ENCODE measurements around the gene FSD2.

The FSD2 gene

GRCh38 chr15:82792068-82792467 is 13.8 kb downstream of the FSD2 start:
- WGBS (ENCODE audit: insufficient coverage, insufficient read length), result no CpG with 5 or more reads among the region's 1 CpG
- H3K4me3 ChIP-seq (ENCODE audit: low read length), result no peak overlapping the region
- H3K27ac ChIP-seq (ENCODE audit: low read length), result no peak overlapping the region
- no peaks in the 10 kb centered on the region for H3K9me3 ChIP-seq (ENCODE audit: control insufficient read depth, insufficient read depth, low read length)
- H3K36me3 ChIP-seq (ENCODE audit: control insufficient read depth, insufficient read depth, low read length), result no peaks in the 10 kb centered on the region
- no peaks in the 10 kb centered on the region for H3K27me3 ChIP-seq (ENCODE audit: control insufficient read depth, insufficient read depth, low read length)
- no peaks in the 10 kb centered on the region for H3K4me1 ChIP-seq (ENCODE audit: control insufficient read depth, insufficient read depth, low read length)
- DNase-seq (ENCODE audit: low read depth, low spot score), result no peak

- no CpG with 5 or more reads among the region's 11 CpGs for WGBS (ENCODE audit: insufficient coverage, insufficient read length)
- H3K27ac ChIP-seq (ENCODE audit: low read length), result no peak overlapping the region
- H3K36me3 ChIP-seq (ENCODE audit: control insufficient read depth, insufficient read depth, low read length), result no peaks in the 10 kb centered on the region
These were observed 15.5 kb downstream of the FSD2 start for GRCh38 chr15:82790321-82790720.

GRCh38 chr15:82789491-82789890 is 16.4 kb downstream of the FSD2 start:
- no peak overlapping the region for H3K27ac ChIP-seq (ENCODE audit: low read length)
- no peaks in the 10 kb centered on the region for H3K9me3 ChIP-seq (ENCODE audit: control insufficient read depth, insufficient read depth, low read length)
- no peak for DNase-seq (ENCODE audit: low read depth, low spot score)
- no peaks in the 10 kb centered on the region for H3K27me3 ChIP-seq (ENCODE audit: control insufficient read depth, insufficient read depth, low read length)
- no peaks in the 10 kb centered on the region for H3K4me1 ChIP-seq (ENCODE audit: control insufficient read depth, insufficient read depth, low read length)
- H3K4me3 ChIP-seq (ENCODE audit: low read length), result no peak overlapping the region
- WGBS (ENCODE audit: insufficient coverage, insufficient read length), result no CpG with 5 or more reads among the region's 1 CpG
- H3K36me3 ChIP-seq (ENCODE audit: control insufficient read depth, insufficient read depth, low read length), result no peaks in the 10 kb centered on the region

More at GRCh38 chr15:82790321-82790720, 15.5 kb downstream of the FSD2 start:
- no peak for DNase-seq (ENCODE audit: low read depth, low spot score)
- Histone ChIP-seq H3K9me3 (ENCODE audit: control insufficient read depth, insufficient read depth, low read length) (no peaks in the 10 kb centered on the region), H3K27me3 (ENCODE audit: control insufficient read depth, insufficient read depth, low read length) (no peaks in the 10 kb centered on the region), H3K4me3 (ENCODE audit: low read length) (no peak overlapping the region), H3K4me1 (ENCODE audit: control insufficient read depth, insufficient read depth, low read length) (no peaks in the 10 kb centered on the region)

GRCh38 chr15:82788496-82788895 is 17.4 kb downstream of the FSD2 start:
- no peak for DNase-seq (ENCODE audit: low read depth, low spot score)
- WGBS (ENCODE audit: insufficient coverage, insufficient read length), result no CpG with 5 or more reads among the region's 2 CpGs

GRCh38 chr15:82781349-82781748 is 24.5 kb downstream of the FSD2 start:
- H3K4me3 ChIP-seq (ENCODE audit: low read length), result no peak overlapping the region
- H3K27me3 ChIP-seq (ENCODE audit: control insufficient read depth, insufficient read depth, low read length), result no peaks in the 10 kb centered on the region
- H3K27ac ChIP-seq (ENCODE audit: low read length), result no peak overlapping the region
- no peaks in the 10 kb centered on the region for H3K4me1 ChIP-seq (ENCODE audit: control insufficient read depth, insufficient read depth, low read length)
- no peak for DNase-seq (ENCODE audit: low read depth, low spot score)
- 100% methylated on average over 1 of the region's 4 CpGs for WGBS (ENCODE audit: insufficient coverage, insufficient read length)
- H3K36me3 ChIP-seq (ENCODE audit: control insufficient read depth, insufficient read depth, low read length), result no peaks in the 10 kb centered on the region
- no peaks in the 10 kb centered on the region for H3K9me3 ChIP-seq (ENCODE audit: control insufficient read depth, insufficient read depth, low read length)

More at GRCh38 chr15:82788496-82788895, 17.4 kb downstream of the FSD2 start:
- Histone ChIP-seq H3K27me3 (ENCODE audit: control insufficient read depth, insufficient read depth, low read length) (no peaks in the 10 kb centered on the region), H3K4me1 (ENCODE audit: control insufficient read depth, insufficient read depth, low read length) (no peaks in the 10 kb centered on the region), H3K9me3 (ENCODE audit: control insufficient read depth, insufficient read depth, low read length) (no peaks in the 10 kb centered on the region), H3K4me3 (ENCODE audit: low read length) (no peak overlapping the region), H3K36me3 (ENCODE audit: control insufficient read depth, insufficient read depth, low read length) (no peaks in the 10 kb centered on the region), H3K27ac (ENCODE audit: low read length) (no peak overlapping the region)

GRCh38 chr15:82778755-82779154 is 27.1 kb downstream of the FSD2 start:
- WGBS (ENCODE audit: insufficient coverage, insufficient read length), result no CpG with 5 or more reads among the region's 3 CpGs
- H3K4me3 ChIP-seq (ENCODE audit: low read length), result no peak overlapping the region
- no peaks in the 10 kb centered on the region for H3K4me1 ChIP-seq (ENCODE audit: control insufficient read depth, insufficient read depth, low read length)

GRCh38 chr15:82774496-82774895 is 31.4 kb downstream of the FSD2 start:
- no CpG with 5 or more reads among the region's 7 CpGs for WGBS (ENCODE audit: insufficient coverage, insufficient read length)

More at GRCh38 chr15:82778755-82779154, 27.1 kb downstream of the FSD2 start:
- DNase-seq (ENCODE audit: low read depth, low spot score), result no peak
- Histone ChIP-seq H3K36me3 (ENCODE audit: control insufficient read depth, insufficient read depth, low read length) (no peaks in the 10 kb centered on the region), H3K9me3 (ENCODE audit: control insufficient read depth, insufficient read depth, low read length) (no peaks in the 10 kb centered on the region), H3K27ac (ENCODE audit: low read length) (no peak overlapping the region), H3K27me3 (ENCODE audit: control insufficient read depth, insufficient read depth, low read length) (no peaks in the 10 kb centered on the region)

GRCh38 chr15:82771789-82772607 is 33.9 kb downstream of the FSD2 start:
- DNase-seq (ENCODE audit: low read depth, low spot score), result no peak
- Histone ChIP-seq H3K27ac (ENCODE audit: low read length) (no peak overlapping the region), H3K27me3 (ENCODE audit: control insufficient read depth, insufficient read depth, low read length) (no peaks in the 10 kb centered on the region), H3K36me3 (ENCODE audit: control insufficient read depth, insufficient read depth, low read length) (no peaks in the 10 kb centered on the region), H3K4me1 (ENCODE audit: control insufficient read depth, insufficient read depth, low read length) (no peaks in the 10 kb centered on the region), H3K9me3 (ENCODE audit: control insufficient read depth, insufficient read depth, low read length) (no peaks in the 10 kb centered on the region), H3K4me3 (ENCODE audit: low read length) (no peak overlapping the region)
- no CpG with 5 or more reads among the region's 12 CpGs for WGBS (ENCODE audit: insufficient coverage, insufficient read length)

More at GRCh38 chr15:82774496-82774895, 31.4 kb downstream of the FSD2 start:
- H3K36me3 ChIP-seq (ENCODE audit: control insufficient read depth, insufficient read depth, low read length), result no peaks in the 10 kb centered on the region
- no peaks in the 10 kb centered on the region for H3K4me1 ChIP-seq (ENCODE audit: control insufficient read depth, insufficient read depth, low read length)
- no peak overlapping the region for H3K27ac ChIP-seq (ENCODE audit: low read length)
- no peaks in the 10 kb centered on the region for H3K9me3 ChIP-seq (ENCODE audit: control insufficient read depth, insufficient read depth, low read length)
- no peak overlapping the region for H3K4me3 ChIP-seq (ENCODE audit: low read length)
- no peaks in the 10 kb centered on the region for H3K27me3 ChIP-seq (ENCODE audit: control insufficient read depth, insufficient read depth, low read length)
- DNase-seq (ENCODE audit: low read depth, low spot score), result no peak

GRCh38 chr15:82768414-82769054 is 37.3 kb downstream of the FSD2 start:
- no peaks in the 10 kb centered on the region for H3K27me3 ChIP-seq (ENCODE audit: control insufficient read depth, insufficient read depth, low read length)
- H3K4me3 ChIP-seq (ENCODE audit: low read length), result no peak overlapping the region
- no peak for DNase-seq (ENCODE audit: low read depth, low spot score)
- no peak overlapping the region for H3K27ac ChIP-seq (ENCODE audit: low read length)
- H3K4me1 ChIP-seq (ENCODE audit: control insufficient read depth, insufficient read depth, low read length), result no peaks in the 10 kb centered on the region
- no CpG with 5 or more reads among the region's 4 CpGs for WGBS (ENCODE audit: insufficient coverage, insufficient read length)
- no peaks in the 10 kb centered on the region for H3K36me3 ChIP-seq (ENCODE audit: control insufficient read depth, insufficient read depth, low read length)
- no peaks in the 10 kb centered on the region for H3K9me3 ChIP-seq (ENCODE audit: control insufficient read depth, insufficient read depth, low read length)

- Histone ChIP-seq H3K4me3 (ENCODE audit: low read length) (no peak overlapping the region), H3K4me1 (ENCODE audit: control insufficient read depth, insufficient read depth, low read length) (no peaks in the 10 kb centered on the region), H3K9me3 (ENCODE audit: control insufficient read depth, insufficient read depth, low read length) (no peaks in the 10 kb centered on the region), H3K27me3 (ENCODE audit: control insufficient read depth, insufficient read depth, low read length) (no peaks in the 10 kb centered on the region), H3K36me3 (ENCODE audit: control insufficient read depth, insufficient read depth, low read length) (no peaks in the 10 kb centered on the region), H3K27ac (ENCODE audit: low read length) (no peak overlapping the region)
- DNase-seq (ENCODE audit: low read depth, low spot score), result no peak
- WGBS (ENCODE audit: insufficient coverage, insufficient read length), result no CpG with 5 or more reads among the region's 2 CpGs
These were observed 38.6 kb downstream of the FSD2 start for GRCh38 chr15:82767163-82767829.
